HUES64 (cell line): ENCODE results near the gene MR1.
A peak's percentile ranks its signal among the peaks of the same experiment; 100 is the strongest.

Source experiments
- H3K27ac ChIP-seq: 2 replicates; pipeline ENCODE4 v1.7.0; 2013; ENCODE audit warnings: low read depth, low read length, inconsistent platforms
- H3K27me3 ChIP-seq: 2 replicates; pipeline ENCODE4 v1.6.1; 2013; ENCODE audit warnings: mild to moderate bottlenecking, low read length; ENCODE audit not compliant: insufficient read depth
- H3K36me3 ChIP-seq: 2 replicates; pipeline ENCODE4 v1.6.1; 2013; ENCODE audit warnings: mild to moderate bottlenecking, low read length; ENCODE audit not compliant: insufficient read depth
- H3K4me1 ChIP-seq: 2 replicates; pipeline ENCODE4 v1.6.1; 2013; ENCODE audit warnings: mild to moderate bottlenecking, low read length, moderate library complexity; ENCODE audit not compliant: insufficient read depth
- H3K4me3 ChIP-seq: 2 replicates; pipeline ENCODE4 v1.5.1; 2013; ENCODE audit warnings: mild to moderate bottlenecking, low read length, moderate library complexity
- H3K9ac ChIP-seq: 2 replicates; pipeline ENCODE4 v1.6.1; 2013; ENCODE audit warnings: mild to moderate bottlenecking, low read depth, low read length
- H3K9me3 ChIP-seq: 2 replicates; pipeline ENCODE4 v1.6.1; 2013; ENCODE audit warnings: low read depth, low read length; ENCODE audit not compliant: insufficient read depth
- WGBS: fragments of 150-250, 120-280 bp; methylation state at CpG from one replicate; pipeline ENCODE4 v1.1.7; 2013; ENCODE audit warnings: missing lambda C conversion rate; 5-methylcytosine and 5-hydroxymethylcytosine counted together

Gene MR1

DNA sequence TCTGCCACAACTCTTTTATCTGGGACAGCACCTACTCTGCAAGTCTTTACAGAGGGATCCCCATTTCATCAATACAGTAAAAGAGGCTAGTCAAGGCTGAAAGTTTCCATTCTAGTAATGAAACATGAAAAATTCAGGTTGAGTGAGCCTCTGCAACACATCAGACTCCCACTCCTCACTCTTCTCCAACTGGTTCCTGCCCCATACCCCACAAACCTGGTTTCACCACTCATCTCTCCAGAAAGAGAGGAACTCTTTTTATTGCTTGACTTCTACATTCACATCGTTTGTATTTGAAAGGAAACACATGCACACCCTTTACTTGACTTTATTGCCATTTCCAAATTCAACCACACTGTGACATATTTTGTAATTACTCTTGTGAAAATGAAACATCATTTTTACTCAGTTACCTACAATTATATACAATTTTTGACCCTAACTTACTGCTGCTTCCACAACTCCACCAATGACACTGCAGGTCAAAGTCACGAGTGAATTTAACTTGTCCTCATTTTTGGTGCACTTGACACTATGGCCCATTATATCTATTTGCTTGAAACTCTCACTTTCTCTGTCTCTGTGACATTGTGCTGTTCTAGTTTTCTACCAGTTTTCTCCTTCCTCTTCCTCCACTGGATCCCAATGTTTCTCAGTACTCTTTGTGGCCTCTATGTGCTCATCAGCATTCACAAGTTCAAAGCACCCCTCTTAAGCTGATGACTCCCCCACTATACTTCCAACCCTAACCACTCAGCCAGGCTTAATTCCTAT is 19.1 kb upstream of the MR1 start:
- H3K36me3 ChIP-seq, result 0 out of 2 replicates have a peak, but pooled peaks cover 3% of the 10 kb centered on the region
- no peaks in the 10 kb centered on the region for H3K27me3 ChIP-seq
- WGBS, result 93% methylated on average over 2 of the region's 2 CpGs
- H3K4me1 ChIP-seq, result no peaks in the 10 kb centered on the region
- no peak overlapping the region for H3K9ac ChIP-seq
- no peaks in the 10 kb centered on the region for H3K9me3 ChIP-seq
- no peak overlapping the region for H3K4me3 ChIP-seq
- H3K27ac ChIP-seq, result no peak overlapping the region

DNA sequence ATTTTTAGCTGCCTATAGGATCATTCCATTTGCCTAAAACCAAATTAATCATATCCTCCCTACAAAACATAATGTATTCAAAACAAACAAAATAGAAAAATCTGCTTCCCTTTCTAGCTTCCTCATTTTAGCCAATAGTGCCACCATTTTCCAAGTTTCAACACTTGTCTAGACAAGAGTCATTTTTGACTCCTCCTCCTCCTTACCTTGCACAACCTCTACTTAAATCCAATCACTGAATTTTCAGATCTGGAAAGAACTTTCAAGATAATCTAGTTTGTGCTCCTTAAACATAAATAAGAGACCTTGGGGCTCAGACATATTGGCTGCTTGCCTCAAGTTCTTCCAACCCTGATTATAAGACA is 18.6 kb upstream of the MR1 start:
- no peak overlapping the region for H3K4me3 ChIP-seq

DNA sequence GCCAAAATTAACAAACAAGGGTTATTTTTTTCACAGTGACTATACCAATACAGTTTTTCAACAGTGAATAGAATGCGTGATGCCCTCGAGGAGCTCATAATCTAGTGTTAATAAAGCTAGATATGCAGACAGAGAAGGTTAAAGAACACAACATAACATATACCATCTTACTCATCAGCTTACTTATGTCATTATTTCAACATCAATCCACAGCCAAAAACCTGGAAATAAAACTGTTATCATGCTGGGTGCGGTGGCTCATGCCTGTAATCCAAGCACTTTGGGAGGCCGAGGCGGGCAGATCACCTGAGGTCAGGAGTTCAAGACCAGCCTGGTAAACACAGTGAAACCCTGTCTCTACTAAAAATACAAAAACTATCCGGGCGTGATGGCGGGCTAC is 17.2 kb upstream of the MR1 start:
- Histone ChIP-seq H3K4me1 (peaks cover 10% of the 10 kb centered on the region), H3K9ac (no peak overlapping the region), H3K9me3 (no peaks in the 10 kb centered on the region), H3K27me3 (no peaks in the 10 kb centered on the region), H3K4me3 (no peak overlapping the region), H3K27ac (no peak overlapping the region), H3K36me3 (0 out of 2 replicates have a peak, but pooled peaks cover 3% of the 10 kb centered on the region)
- WGBS, result 97% methylated on average over 8 of the region's 8 CpGs

More for the DNA sequence above, 18.6 kb upstream of the MR1 start:
- H3K9ac ChIP-seq, result no peak overlapping the region
- H3K36me3 ChIP-seq, result 0 out of 2 replicates have a peak, but pooled peaks cover 3% of the 10 kb centered on the region
- H3K4me1 ChIP-seq, result no peaks in the 10 kb centered on the region
- H3K9me3 ChIP-seq, result no peaks in the 10 kb centered on the region
- H3K27ac ChIP-seq, result no peak overlapping the region
- H3K27me3 ChIP-seq, result no peaks in the 10 kb centered on the region

DNA sequence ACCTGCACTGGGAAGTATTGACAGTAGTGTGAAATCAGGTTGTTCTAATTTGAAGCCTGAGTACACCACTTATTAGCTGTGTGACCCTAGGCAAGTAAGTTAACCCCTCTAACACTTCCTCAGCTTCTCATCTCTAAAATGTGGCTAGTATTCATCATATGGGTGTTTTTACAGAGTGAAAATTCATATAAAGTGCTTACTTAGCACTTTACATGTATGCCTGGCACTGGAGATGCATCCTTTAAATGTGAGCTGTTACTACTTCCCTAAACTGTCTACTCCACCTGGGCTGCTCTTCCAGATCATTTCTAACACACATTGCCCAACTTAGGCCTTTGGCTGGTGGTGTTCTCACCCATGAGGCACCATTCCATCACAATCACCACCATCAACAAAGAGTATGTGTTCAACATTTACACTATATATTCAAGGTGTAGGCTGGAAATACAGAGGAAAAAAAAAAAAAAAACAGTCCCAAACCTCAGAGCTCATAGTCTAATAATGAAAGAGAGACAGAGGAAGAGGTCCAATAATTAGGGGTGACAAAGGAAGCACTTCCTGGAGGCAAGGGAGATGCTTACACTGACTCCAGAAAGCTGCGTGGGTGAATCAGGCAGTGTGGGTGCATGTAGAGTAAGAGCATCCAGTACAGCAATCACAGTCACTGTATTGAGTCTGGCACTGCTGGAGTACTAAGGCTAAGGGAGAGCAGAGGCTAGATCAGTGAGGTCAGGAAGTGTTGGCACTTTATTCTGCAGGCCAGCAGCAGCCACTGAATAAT is 14.7 kb upstream of the MR1 start:
- H3K27me3 ChIP-seq, result no peaks in the 10 kb centered on the region
- no peak overlapping the region for H3K4me3 ChIP-seq
- WGBS, result 55% methylated on average over 1 of the region's 1 CpG
- H3K27ac ChIP-seq, result no peak overlapping the region
- H3K9ac ChIP-seq, result no peak overlapping the region
- peaks cover 10% of the 10 kb centered on the region for H3K4me1 ChIP-seq
- H3K9me3 ChIP-seq, result no peaks in the 10 kb centered on the region
- H3K36me3 ChIP-seq, result 0 out of 2 replicates have a peak, but pooled peaks cover 3% of the 10 kb centered on the region

DNA sequence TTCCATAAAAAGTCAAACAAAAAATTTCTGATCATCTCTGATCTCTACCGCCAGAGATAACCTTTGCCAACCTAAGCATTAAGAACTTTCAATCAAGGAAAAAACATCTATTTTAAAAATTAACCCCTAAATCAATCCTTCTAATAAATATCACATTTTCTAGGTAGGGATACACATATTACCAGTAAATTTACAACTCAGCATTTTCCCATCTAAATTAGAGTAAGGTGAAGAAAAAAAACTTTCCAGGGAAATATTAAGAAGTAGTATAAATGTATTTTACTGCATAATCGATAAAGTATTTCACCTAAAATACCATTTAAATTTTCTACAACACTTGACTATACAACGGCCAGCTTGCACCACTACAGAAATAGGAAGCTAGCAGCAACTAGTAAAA is 12.6 kb upstream of the MR1 start:
- Histone ChIP-seq H3K4me1 (peaks cover 10% of the 10 kb centered on the region), H3K4me3 (peak overlapping the region; percentile 94), H3K27me3 (no peaks in the 10 kb centered on the region), H3K9me3 (no peaks in the 10 kb centered on the region), H3K36me3 (0 out of 2 replicates have a peak, but pooled peaks cover 3% of the 10 kb centered on the region), H3K9ac (peak overlapping the region; percentile 92; the same call in 1 of the 2 replicates), H3K27ac (no peak overlapping the region)
- WGBS, result 77% methylated on average over 3 of the region's 3 CpGs

DNA sequence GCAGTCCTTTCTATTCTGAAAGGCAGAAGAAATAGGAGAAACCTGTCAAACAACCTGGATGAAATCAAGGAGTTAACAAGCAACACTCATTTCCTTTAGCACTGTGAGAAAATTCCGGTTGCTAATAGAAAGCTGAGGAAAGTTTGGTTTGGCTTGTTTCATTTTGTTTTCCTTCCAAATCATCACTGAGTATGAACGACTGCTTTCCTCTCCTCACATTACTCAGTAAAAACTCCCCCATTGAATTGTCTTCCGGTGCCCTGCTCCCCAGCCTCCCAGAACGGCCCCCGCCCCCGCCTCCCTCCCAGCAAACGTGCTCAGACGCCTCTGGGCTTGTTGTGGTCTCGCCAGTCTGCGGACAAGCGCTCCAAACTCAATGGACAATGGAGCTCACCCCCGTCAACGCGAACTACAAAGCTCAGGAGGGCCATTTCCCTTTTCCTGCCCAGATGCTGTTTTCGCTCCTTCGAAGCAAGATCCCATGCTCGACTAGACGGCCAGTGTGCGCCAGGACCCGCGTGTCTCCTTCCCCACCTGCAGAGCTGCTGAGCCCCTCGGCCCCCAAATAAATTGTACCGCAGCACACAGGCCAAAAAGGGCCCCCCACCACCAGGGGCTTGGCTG is 11.9 kb upstream of the MR1 start:
- peak overlapping the region; percentile 92 for H3K9ac ChIP-seq
- WGBS, result under 1% methylated on average over 22 of the region's 23 CpGs
- no peaks in the 10 kb centered on the region for H3K27me3 ChIP-seq
- no peaks in the 10 kb centered on the region for H3K9me3 ChIP-seq
- H3K27ac ChIP-seq, result peak overlapping the region; percentile 94
- peak overlapping the region; percentile 94 for H3K4me3 ChIP-seq
- 0 out of 2 replicates have a peak, but pooled peaks cover 3% of the 10 kb centered on the region for H3K36me3 ChIP-seq
- H3K4me1 ChIP-seq, result peaks cover 10% of the 10 kb centered on the region

DNA sequence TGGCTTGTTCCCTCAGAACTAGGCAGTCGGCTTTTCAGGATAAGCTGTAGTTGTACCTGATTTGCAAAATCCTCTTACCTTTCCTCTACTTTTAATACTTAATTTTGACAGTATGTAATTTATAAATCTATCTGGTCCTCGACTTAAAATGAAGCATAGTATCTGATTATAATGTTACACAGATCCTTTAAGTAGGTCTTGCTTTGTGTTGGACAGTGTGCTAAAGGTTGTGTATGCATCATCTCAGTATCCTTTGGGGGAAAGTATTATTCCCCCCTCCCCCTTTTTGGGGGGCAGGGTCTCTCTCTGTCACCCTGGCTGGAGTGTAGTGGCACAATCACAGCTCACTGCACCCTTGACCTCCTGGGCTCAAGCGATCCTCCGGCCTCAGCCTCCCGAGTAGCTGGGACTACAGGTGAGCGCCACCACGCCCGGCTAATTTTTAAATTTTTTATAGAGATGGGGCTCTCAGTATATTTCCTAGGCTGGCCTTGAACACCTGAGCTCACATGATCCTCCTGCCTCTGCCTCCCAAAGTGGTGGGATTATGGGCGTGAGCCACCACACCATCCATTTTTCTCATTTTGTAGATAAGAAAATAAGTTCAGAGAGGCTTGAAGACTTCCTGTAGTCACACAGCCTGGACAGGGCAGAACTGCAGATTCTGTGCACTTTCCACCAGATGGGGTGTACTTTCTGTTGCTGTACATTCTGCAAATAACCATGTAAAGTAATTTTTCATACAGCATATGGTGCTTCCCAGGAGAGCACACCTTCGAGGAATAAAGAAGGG is 10.3 kb upstream of the MR1 start:
- Histone ChIP-seq H3K9ac (no peak overlapping the region), H3K9me3 (no peaks in the 10 kb centered on the region), H3K4me1 (peaks cover 10% of the 10 kb centered on the region), H3K4me3 (peak overlapping the region; percentile 35), H3K36me3 (0 out of 2 replicates have a peak, but pooled peaks cover 3% of the 10 kb centered on the region), H3K27ac (no peak overlapping the region), H3K27me3 (no peaks in the 10 kb centered on the region)
- 98% methylated on average over 8 of the region's 10 CpGs for WGBS

DNA sequence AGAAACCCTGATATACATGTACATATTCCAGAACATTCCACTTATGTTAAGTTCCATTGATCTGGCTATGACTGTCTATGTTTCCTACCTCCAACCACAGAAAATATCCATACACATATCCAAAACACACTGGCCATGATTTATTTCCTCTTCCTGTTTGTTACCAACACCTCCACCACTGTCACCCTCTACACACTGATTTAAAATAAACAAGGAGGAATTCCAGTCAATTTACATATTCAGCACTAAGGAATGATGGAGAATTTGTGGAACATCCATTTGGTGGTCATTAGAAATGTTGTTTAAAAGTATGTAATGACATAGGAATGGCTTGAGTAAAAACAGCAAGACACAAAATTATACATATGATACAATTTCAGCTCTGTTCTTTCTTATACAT is 5.6 kb upstream of the MR1 start:
- Histone ChIP-seq H3K4me3 (no peak overlapping the region), H3K27ac (no peak overlapping the region), H3K9ac (no peak overlapping the region), H3K36me3 (no peaks in the 10 kb centered on the region), H3K27me3 (no peaks in the 10 kb centered on the region), H3K9me3 (no peaks in the 10 kb centered on the region), H3K4me1 (no peaks in the 10 kb centered on the region)

DNA sequence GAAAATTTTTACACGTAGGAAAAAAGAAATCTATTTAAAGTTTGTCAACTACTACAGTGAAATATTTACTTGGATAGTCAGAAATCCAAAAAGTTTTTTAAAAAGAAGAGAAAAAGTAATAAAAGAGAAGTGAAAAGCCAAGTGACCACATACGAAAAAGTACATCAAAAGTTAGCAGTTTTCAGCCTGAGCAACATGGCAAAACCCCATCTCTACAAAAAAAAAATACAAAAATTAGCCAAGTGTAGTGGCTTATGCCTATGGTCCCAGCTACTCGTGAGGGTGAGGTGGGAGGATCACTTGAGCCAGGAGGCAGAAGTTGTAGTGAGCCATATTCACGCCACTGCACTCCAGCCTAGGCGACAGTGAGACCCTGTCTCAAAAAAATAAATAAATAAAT is 5.2 kb upstream of the MR1 start:
- no peaks in the 10 kb centered on the region for H3K4me1 ChIP-seq
- H3K27me3 ChIP-seq, result no peaks in the 10 kb centered on the region
- H3K9ac ChIP-seq, result no peak overlapping the region
- H3K36me3 ChIP-seq, result no peaks in the 10 kb centered on the region
- no peak overlapping the region for H3K27ac ChIP-seq
- 85% methylated on average over 2 of the region's 5 CpGs for WGBS
- H3K4me3 ChIP-seq, result no peak overlapping the region
- no peaks in the 10 kb centered on the region for H3K9me3 ChIP-seq

DNA sequence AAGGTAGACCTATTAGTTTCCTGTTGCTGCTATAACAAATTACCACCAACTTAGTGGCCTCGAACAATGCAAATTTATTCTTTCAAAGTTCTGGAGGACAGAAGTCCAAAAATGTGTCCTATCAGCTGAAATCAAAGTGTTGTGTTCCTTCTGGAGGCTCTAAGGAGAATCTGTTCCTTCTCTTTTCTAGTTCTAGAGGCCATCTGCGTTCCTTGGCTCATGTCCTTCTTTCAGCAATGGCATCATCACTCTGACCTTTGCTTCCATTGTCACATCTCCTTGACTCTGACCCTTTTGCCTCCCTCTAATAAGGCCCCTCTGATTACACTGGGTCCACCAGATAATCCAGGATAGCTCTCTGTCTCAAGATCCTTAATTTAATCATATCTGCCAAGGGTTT is 1.2 kb upstream of the MR1 start:
- Histone ChIP-seq H3K9me3 (no peaks in the 10 kb centered on the region), H3K36me3 (no peaks in the 10 kb centered on the region), H3K27me3 (no peaks in the 10 kb centered on the region), H3K4me1 (no peaks in the 10 kb centered on the region), H3K9ac (no peak overlapping the region), H3K4me3 (no peak overlapping the region), H3K27ac (no peak overlapping the region)
- whole genome bisulfite sequencing, result 89% methylated on average over 2 of the region's 2 CpGs
